Measurements from ENCODE around the gene MATCAP1. TPM values are rescaled to one million over a fixed set of nuclear protein-coding genes. Genes with fewer than 3 reads are reported as not detected.
A peak's percentile ranks its signal among the peaks of the same experiment; 100 is the strongest.

MATCAP1 gene
- total RNA-seq, result 12.9 and 17.8 TPM in 2 replicates

DNA sequence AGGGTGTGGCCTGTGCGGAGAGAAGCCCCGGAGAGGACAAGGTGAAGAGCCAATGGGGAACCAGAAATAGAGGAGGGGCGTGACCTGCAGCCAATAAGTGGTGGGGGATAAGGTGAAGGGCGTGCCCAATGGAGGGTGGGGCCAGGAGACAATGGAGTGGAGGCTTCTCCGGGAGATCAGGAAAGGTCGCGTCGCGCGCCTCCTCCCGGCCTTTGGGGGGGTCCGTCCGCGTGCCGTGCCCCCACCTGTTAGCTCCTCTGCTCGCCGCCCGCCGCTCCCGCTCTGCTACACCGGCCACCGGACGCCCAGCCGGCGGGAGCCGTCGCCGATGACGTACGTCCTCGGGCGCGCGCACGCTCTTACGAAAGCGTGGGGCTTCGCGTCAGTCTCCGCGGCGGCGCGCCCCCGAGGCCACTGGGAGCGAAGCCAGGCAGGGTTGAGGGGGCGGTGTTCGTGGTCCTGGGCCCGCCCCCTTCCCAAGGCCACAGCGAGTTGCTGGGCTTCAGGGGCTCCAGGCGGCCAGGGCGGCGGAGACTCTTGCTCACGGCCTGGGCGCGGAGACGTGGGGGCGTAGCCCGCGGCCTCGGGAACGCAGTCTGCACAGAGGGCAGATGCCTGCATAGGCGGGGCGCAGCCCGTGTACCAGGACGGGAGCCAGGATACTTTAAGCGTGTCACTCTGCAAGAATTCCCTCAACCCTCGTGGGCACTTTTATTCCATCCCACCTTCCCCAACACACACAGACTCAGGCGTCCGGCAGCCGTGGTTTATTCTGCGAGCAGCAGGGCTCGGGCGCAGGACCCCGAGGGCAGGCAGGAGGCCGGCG is at the start of gene MATCAP1:
TSS of gene MATCAP1 (minus strand) at position 337 of the 826 bp plus-strand sequence. CDS start 3,353 bp downstream, outside the sequence.

DNA sequence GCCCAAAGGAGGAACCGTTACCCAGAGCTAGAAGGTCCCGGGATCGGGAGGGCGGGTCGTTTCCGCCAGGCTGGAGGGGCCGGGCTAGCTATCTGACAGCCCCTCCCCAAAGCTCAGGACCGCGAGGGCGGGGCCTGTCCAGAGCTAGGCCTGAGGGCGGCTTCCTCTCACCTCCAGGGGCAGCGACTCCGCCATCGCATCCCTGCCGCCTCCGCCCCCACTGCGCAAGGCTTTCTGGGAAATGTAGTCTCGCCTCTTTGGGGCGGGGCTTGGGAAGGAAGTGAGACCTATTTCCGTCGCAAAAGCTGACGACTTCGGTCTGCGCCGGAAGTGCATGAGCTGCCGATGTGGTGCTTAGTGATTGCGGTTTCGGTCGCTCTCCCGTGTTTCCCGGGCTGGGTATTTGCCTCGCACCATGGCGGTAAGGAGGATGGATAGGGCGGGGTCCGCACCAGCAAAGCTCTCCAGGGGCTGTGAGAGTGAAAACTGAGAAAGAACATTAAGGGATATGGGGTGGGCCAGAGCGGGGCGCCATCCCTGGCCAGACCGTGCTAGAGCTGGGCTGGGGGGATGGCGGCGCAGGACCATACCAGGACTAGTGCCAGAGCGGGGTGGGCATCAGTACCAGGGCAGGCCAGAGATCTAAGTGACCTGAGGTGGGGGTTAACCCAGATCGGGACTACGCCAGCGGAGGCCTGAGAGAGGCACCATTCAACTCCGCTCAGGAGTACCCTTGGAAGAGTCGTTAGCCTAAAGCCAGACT is 43.2 kb upstream of the MATCAP1 start, which contains the start of gene TMEM208:
TSS of gene TMEM208 (plus strand) at position 327 of the 763 bp plus-strand sequence. CDS start at position 416, 89 bp downstream.

DNA sequence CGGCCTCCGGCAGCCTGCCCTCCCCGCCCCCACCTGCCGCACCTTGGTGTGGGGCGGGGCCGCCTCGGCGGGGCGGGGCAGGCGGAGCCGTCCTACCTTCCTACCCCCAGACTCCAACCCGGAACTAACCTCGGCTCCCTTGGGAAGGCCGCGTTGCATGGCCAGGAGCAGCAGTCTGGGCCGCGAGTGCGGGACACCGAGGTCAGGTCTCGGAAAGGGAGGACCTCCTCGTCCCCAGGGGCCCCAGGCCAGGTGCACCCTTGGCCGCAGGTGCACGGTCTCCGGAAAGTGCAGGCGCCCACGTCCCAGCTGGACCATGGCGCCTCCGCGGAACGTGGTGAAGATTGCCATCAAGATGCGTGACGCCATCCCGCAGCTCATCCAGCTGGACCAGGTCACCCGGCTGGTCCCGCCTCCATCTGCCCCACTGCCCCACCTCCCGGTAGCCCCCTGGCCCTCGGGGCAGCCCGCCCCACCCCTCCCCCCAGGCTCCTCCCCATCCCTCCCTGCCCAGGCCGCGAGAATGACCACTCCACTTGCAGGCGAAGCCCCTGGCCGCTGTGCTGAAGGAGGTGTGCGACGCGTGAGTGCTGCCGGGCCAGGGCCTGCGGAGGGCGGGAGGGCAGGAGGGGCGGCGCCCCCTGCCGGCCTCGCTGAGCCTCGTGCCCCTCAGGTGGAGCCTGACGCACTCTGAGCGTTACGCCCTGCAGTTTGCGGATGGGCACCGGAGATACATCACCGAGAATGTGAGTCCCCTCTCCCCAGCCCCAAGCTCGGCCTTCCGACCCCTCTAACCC is 15.4 kb upstream of the MATCAP1 start, which contains the start of gene ELMO3:
TSS of gene ELMO3 (plus strand) at position 121 of the 797 bp plus-strand sequence. CDS start at position 317, 196 bp downstream.

DNA sequence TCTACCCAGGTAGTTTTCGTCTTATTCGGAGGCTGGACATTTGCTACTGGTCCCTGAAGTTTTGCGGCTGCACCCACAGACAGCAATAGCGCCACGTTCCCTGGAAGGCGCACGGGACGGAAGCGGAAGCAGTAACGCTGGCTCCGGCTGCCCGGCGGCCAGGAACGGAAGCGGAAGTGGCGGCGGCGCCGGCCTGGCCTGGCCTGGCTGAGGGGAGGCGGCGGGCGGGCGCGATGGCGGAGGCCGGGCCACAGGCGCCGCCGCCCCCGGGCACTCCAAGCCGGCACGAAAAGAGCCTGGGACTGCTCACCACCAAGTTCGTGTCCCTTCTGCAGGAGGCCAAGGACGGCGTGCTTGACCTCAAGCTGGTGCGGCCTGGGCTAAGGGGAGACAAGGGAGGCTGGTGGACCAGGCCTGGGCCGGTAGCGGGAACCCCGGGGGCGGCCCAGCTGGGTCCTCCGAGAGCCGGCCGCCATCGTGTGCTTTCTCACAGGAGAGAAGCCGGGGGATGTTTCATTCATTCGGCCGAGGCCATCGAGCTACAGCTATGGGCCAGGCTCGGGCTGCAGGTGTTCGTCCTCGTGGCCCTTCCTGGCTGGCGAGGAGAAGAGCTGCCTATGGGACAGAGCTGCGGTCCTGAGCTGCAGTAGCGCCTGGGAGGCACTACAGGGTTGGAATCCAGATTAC is 8.4 kb upstream of the MATCAP1 start, which contains the start of gene E2F4:
TSS of gene E2F4 (plus strand) at position 161 of the 687 bp plus-strand sequence. CDS start at position 234, 73 bp downstream.

DNA sequence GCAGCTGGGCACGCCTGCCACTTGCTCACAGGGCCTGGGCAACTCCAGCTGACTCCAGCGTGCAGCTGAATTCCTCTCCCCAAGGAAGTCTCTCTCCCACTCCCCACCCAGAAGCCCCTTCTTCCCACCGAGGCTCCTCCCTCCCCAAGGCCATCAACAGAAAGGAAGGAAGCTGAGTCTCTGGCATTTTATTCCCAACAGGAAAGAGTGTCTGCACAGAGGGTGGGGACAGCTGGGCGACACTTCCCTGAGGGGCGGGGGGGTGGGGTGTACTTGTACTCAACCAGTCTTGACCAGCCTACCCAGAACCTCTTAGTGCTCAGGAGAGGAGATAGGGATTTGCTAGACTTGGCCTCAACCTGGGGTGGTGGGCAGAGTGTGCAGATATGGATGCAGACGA is 6.3 kb upstream of the MATCAP1 start, which contains the start of gene EXOC3L1:
TSS of gene EXOC3L1 (minus strand) at position 96 of the 400 bp plus-strand sequence. CDS start 460 bp downstream, outside the sequence.

DNA sequence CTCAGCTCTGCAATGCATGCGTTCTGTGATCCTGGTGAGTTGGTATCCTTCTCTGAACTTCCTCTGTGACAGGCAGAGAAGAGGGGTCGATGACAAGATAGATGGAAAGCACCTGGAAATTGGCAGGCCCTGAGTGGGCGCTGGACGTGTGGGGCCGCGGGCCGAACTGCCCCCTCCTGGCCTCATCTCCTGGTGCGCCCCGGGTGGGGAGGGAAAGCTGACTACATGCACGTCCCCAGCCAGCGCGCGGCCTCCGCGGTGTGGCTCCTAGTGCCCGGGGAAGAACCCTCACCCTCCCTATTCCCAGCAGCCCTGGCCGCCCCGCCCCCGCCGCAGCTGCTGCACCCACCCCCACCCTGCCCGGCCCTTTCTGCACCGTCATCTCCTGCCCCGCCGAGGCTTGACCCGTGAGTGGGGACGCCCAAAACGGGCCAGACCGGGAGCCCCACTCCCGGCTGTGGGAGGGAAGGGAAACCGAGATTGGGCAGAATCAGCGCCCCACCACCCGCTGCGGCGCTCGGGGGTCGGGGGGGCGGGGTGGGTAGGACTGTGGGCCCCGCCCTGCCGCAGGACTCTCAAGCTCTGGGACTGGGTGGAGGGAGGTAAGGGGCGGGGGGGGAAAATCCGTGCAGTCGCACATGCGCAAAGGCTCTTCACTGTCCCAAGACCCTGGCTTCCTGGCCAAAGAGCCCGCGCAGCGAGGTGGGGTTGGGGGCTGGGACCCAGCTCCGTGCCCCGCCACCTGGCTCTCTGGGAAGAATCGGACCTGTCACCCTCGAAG is 13.4 kb downstream of the MATCAP1 start, which contains the start of gene NOL3:
TSS of gene NOL3 (plus strand) at position 371 of the 781 bp plus-strand sequence.

DNA sequence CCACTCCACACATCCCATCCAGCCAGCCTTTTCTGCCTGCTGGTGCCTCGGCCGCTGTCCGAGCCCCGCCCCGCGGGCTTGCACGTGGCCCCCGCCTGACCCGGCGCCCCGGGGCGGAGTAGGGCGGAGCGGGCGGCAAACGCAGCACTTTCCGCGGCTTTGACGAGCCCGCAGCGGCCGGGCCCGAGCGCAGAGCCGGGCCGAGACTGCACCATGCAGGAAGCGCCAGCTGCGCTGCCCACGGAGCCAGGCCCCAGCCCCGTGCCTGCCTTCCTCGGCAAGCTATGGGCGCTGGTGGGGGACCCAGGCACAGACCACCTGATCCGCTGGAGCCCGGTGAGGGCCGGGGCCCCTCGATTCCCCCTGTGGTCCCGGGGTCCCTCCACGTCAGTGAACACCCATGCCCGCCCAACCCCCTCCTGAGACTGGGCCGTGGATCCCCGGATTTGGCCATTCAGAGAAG is 19.1 kb downstream of the MATCAP1 start, which contains the start of gene HSF4:
TSS of gene HSF4 (plus strand) at position 147 of the 463 bp plus-strand sequence. CDS start at position 214, 67 bp downstream.

DNA sequence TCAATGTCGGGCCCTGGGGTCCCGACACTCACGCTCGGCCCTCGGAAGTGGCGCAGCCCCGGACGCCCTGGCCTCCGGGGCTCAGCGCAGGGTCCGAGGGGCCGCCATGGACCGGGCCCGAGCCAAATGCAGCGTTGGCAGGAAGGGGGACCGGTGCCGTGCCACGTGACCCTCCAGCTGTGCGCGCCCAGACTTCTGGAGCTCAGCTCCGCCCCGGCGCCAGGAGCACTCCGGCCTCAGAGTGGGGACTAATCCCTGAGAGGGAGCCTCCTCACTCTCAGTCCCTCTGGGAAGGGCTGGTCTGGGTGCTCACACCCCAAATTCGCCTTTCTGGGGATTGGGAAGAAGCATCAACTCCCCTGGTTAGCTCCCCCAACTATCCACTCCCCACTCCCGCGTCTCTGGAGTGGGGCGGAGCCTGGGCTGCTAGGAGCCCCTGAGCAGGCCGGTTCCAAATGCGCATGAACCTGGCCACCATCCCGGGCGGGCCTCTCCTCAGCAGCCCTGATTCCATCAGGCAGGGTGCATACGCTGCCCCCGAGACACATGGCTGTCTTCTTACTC is 32.8 kb downstream of the MATCAP1 start, which contains the start of gene B3GNT9:
TSS of gene B3GNT9 (minus strand) at position 166 of the 564 bp plus-strand sequence. CDS start 513 bp downstream, outside the sequence.

Small RNA genes lying within 50 kb of the gene (small RNA-seq; reads per million reads assigned to genes)
- 1.4 reads per million, percentile 69 among the genes with 10 or more reads in this experiment for gene MIR328

Other genes starting within 250 kb of the MATCAP1 start
- 92.9 and 125 TPM in 2 replicates for gene CIAO2B, start 249.6 kb downstream of the MATCAP1 start, total RNA-seq
- 34.2 and 39.3 TPM in 2 replicates for gene CES2, start 248.4 kb downstream of the MATCAP1 start, total RNA-seq
- gene CES3, start 222.7 kb downstream of the MATCAP1 start, total RNA-seq, result under 0.01 TPM in 2 replicates
- 1.1 and 1.4 TPM in 2 replicates for gene CES4A, start 195.4 kb downstream of the MATCAP1 start, total RNA-seq
- gene CBFB, start 154.8 kb downstream of the MATCAP1 start, total RNA-seq, result 49.2 and 85.2 TPM in 2 replicates
- gene PHAF1, start 74.0 kb downstream of the MATCAP1 start, total RNA-seq, result 11.4 and 14.9 TPM in 2 replicates
- gene B3GNT9, start 33.0 kb downstream of the MATCAP1 start, total RNA-seq, result 15.4 and 23.1 TPM in 2 replicates
- 12.1 and 14.7 TPM in 2 replicates for gene TRADD, start 24.1 kb downstream of the MATCAP1 start, total RNA-seq
- gene FBXL8, start 24.0 kb downstream of the MATCAP1 start, total RNA-seq, result 10.8 and 19.5 TPM in 2 replicates
- 2.7 and 6.2 TPM in 2 replicates for gene HSF4, start 19.2 kb downstream of the MATCAP1 start, total RNA-seq
- 5.9 and 7.3 TPM in 2 replicates for gene NOL3, start 13.4 kb downstream of the MATCAP1 start, total RNA-seq
- gene EXOC3L1, start 6.2 kb upstream of the MATCAP1 start, total RNA-seq, result not detected in 2 replicates
- 68.3 and 88.0 TPM in 2 replicates for gene E2F4, start 8.2 kb upstream of the MATCAP1 start, total RNA-seq
- gene ELMO3, start 15.2 kb upstream of the MATCAP1 start, total RNA-seq, result 0.37 and 0.59 TPM in 2 replicates
- 17.8 and 25.4 TPM in 2 replicates for gene TMEM208, start 43.2 kb upstream of the MATCAP1 start, total RNA-seq
- gene FHOD1, start 63.5 kb upstream of the MATCAP1 start, total RNA-seq, result 31.6 and 50.6 TPM in 2 replicates
- gene SLC9A5, start 65.0 kb upstream of the MATCAP1 start, total RNA-seq, result 1.1 and 2.5 TPM in 2 replicates
- gene PLEKHG4, start 95.6 kb upstream of the MATCAP1 start, total RNA-seq, result 63.2 and 69.0 TPM in 2 replicates
- gene KCTD19, start 142.8 kb upstream of the MATCAP1 start, total RNA-seq, result not detected in 2 replicates
- gene LRRC36, start 142.9 kb upstream of the MATCAP1 start, total RNA-seq, result not detected in 2 replicates
- 0.37 and 0.98 TPM in 2 replicates for gene TPPP3, start 209.5 kb upstream of the MATCAP1 start, total RNA-seq
- 9.2 and 9.8 TPM in 2 replicates for gene ZDHHC1, start 232.5 kb upstream of the MATCAP1 start, total RNA-seq
- 0.59 TPM in 1 of 2 replicates, not detected in the other for gene HSD11B2, start 247.2 kb upstream of the MATCAP1 start, total RNA-seq